SK-N-MC (cell line): ENCODE results near the gene VEZT.
"Not testable (repeated sequence)": the region's sequence is repeated elsewhere in the genome, so short reads cannot be mapped to it uniquely, and the experiment has no call there.

Experiments
- EZH2 ChIP-seq: fragments of 200-600 bp; sonication (generic); IDR thresholded peaks from one replicate; pipeline ENCODE4 v1.6.1; 2017; ENCODE audit warnings: antibody characterized with exemption
- FOXP2 ChIP-seq: optimal IDR thresholded peaks from 2 replicates; pipeline ENCODE3; 2011; ENCODE audit warnings: mild to moderate bottlenecking, moderate library complexity; ENCODE audit not compliant: insufficient read depth; ENCODE audit errors: extremely low read length, control extremely low read depth
- POLR2AphosphoS5 ChIP-seq: IDR thresholded peaks from 2 replicates; pipeline ENCODE4 v1.6.1; 2012; ENCODE audit warnings: mild to moderate bottlenecking, low read depth, low read length, borderline replicate concordance

GRCh38 chr12:95324246-95324645 lies 106.6 kb downstream of the VEZT start:
- not testable (repeated sequence) for TF ChIP-seq POLR2AphosphoS5, EZH2, FOXP2
